H1 (cell line): ENCODE results near the gene PKIB. TPM values are rescaled to one million over a fixed set of nuclear protein-coding genes. Genes with fewer than 3 reads are reported as not detected.

ENCODE experiments used
- BACH1 ChIP-seq: IDR thresholded peaks from 2 replicates; pipeline ENCODE4 v1.6.1; 2012; ENCODE audit warnings: low read length, improper control_type of control experiment
- JUND ChIP-seq: IDR thresholded peaks from 2 replicates; pipeline ENCODE4 v1.6.1; 2011; ENCODE audit warnings: mild to moderate bottlenecking, improper control_type of control experiment, low read length
- RAD21 ChIP-seq, 2 experiments: IDR thresholded peaks in 1 of 2; conservative IDR thresholded peaks in 1 of 2; 2 replicates each; pipeline ENCODE4 v1.6.1; 2011; ENCODE audit warnings: low read depth in 2 of 2, low read length in 2 of 2, improper control_type of control experiment in 1 of 2, inconsistent platforms in 1 of 2, mild to moderate bottlenecking in 1 of 2, moderate library complexity in 1 of 2
- polyA plus RNA-seq, 7 experiments: library from polyadenylated mRNA; depleted of rRNA in 3 of 7; stranded (reverse) in 5 of 7; unstranded in 2 of 7; fragments of >200 nt in 5 of 7; fragments of 200-250 nt in 2 of 7; gene quantifications; 1 replicate in 5 of 7; 2 replicates in 1 of 7; 4 replicates in 1 of 7; pipeline versions ENCODE4 v1.2.1 to v1.2.3, GENCODE V29; 2011 to 2013; ENCODE audit warnings: missing spikeins in 2 of 7, mixed read lengths in 2 of 7
- total RNA-seq: library from RNA; stranded (reverse); fragmentation: NEBNext Ultra II Directional; extraction: Animal tissue kit (Norgen Biotek cat#: 25700); gene quantifications from 2 replicates; pipeline ENCODE4 v1.2.1, GENCODE V29; 2021

The PKIB gene
- total and polyA plus RNA-seq, 2 of the 8 experiments (the other 6 are each of a cell fraction or from before 2014, with no cell fraction given) = 13.5 to 73.3 TPM

DNA sequence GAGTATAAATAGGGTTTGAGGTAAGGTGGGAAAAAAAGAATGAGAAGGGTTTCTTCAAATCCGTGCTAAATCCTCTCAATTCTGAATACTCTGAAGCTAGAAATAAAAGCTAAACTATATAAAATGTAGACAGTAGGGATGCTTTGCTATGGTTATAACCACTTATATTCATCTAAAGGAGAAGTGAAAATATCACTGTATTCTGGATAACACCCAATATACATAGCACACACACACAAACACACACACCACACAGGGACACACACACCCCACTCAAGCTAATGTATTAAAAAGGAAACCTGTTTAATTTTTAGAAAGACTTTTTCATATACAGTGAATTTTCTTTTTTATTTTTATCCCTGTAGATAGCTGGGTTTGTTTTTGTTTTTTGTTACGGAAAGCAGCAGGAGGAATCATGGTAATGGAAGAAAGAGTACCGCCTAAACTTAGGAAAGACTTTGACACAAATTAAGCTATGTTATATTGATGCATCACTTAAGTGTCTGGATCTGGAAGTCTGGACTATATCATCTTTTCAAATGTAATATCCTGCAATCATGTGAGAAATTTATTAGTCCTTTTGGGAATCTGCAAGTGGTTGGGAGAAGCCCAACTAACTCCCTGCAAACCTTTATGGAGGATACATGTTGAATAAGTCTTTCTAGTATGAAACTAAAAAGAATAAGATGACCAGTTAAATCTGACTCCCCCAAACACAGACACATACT lies 100.9 kb downstream of the PKIB start (continued):
- TF ChIP-seq RAD21 (IDR thresholded peaks at IDR 0.05 in 1 of 2, conservative IDR thresholded peaks at IDR 0.05 in 1 of 2; ENCODE audit: low read depth in 2 of 2, low read length in 2 of 2) (no peak), BACH1 (no peak), JUND (no peak)
